Renal pelvis (tissue), 12 donors: Measurements from ENCODE around the gene RABL2B. TPM values are rescaled to one million over a fixed set of nuclear protein-coding genes. Genes with fewer than 3 reads are reported as not detected.
"Not testable (repeated sequence)": the region's sequence is repeated elsewhere in the genome, so short reads cannot be mapped to it uniquely, and the experiment has no call there.

Source experiments
- DNase-seq: peaks from one replicate; pipeline ENCODE4 v3.0.0-alpha.2; 2013
- long read RNA-seq, 16 experiments: transcript quantifications; one replicate each; lab custom pipeline, GENCODE V29; 2026
- polyA plus RNA-seq, 3 donors: library from polyadenylated mRNA; unstranded; fragments of 120-200 nt; gene quantifications; one replicate each; pipeline ENCODE4 v1.2.1, GENCODE V29; 2013; ENCODE audit not compliant: insufficient read length in 3 of 3

RABL2B gene
- polyA plus RNA-seq = 10 to 100 TPM; 52.5 to 87.3 (median 78.0) TPM
- long read RNA-seq, donor 1, partial matches to known transcripts = 0 of 4 reads
- long read RNA-seq, donor 1, other reads (novel, unspliced or antisense) = 0 of 4 reads
- long read RNA-seq, donor 2, partial matches to known transcripts = 14 of 16 reads
- long read RNA-seq, donor 2, other reads (novel, unspliced or antisense) = 0 of 16 reads
- long read RNA-seq, donor 3, partial matches to known transcripts = 20 of 28 reads
- long read RNA-seq, donor 3, other reads (novel, unspliced or antisense) = 0 of 28 reads
- long read RNA-seq, donor 4, partial matches to known transcripts = 18 of 21 reads
- long read RNA-seq, donor 4, other reads (novel, unspliced or antisense) = 0 of 21 reads
- long read RNA-seq, donor 5, partial matches to known transcripts = 0 of 1 reads
- long read RNA-seq, donor 5, other reads (novel, unspliced or antisense) = 0 of 1 reads
- long read RNA-seq, donor 6, transcript RABL2B-213 (3 exons, 2,498 nt) = major isoform, 5 of 53 reads
- long read RNA-seq, donor 6, partial matches to known transcripts = 7 of 53 reads
- long read RNA-seq, donor 6, other reads (novel, unspliced or antisense) = 36 of 53 reads
- long read RNA-seq, donor 7, partial matches to known transcripts = 0 of 1 reads
- long read RNA-seq, donor 7, other reads (novel, unspliced or antisense) = 0 of 1 reads
- long read RNA-seq, donor 8, partial matches to known transcripts = 5 of 10 reads
- long read RNA-seq, donor 8, other reads (novel, unspliced or antisense) = 0 of 10 reads
- long read RNA-seq, donor 9, partial matches to known transcripts = 0 of 3 reads
- long read RNA-seq, donor 9, other reads (novel, unspliced or antisense) = 0 of 3 reads
- long read RNA-seq, donor 10, partial matches to known transcripts = 55 of 85 reads
- long read RNA-seq, donor 10, other reads (novel, unspliced or antisense) = 27 of 85 reads
- long read RNA-seq, donor 11, partial matches to known transcripts = 0 of 2 reads
- long read RNA-seq, donor 11, other reads (novel, unspliced or antisense) = 0 of 2 reads
- long read RNA-seq, donor 12, partial matches to known transcripts = 0 of 7 reads
- long read RNA-seq, donor 12, other reads (novel, unspliced or antisense) = 0 of 7 reads
- long read RNA-seq, donor 13, partial matches to known transcripts = 17 of 22 reads
- long read RNA-seq, donor 13, other reads (novel, unspliced or antisense) = 0 of 22 reads
- long read RNA-seq, donor 14, partial matches to known transcripts = 22 of 32 reads
- long read RNA-seq, donor 14, other reads (novel, unspliced or antisense) = 0 of 32 reads
- long read RNA-seq, donor 15, partial matches to known transcripts = 34 of 98 reads
- long read RNA-seq, donor 15, other reads (novel, unspliced or antisense) = 61 of 98 reads
- long read RNA-seq, donor 16, partial matches to known transcripts = 75 of 115 reads
- long read RNA-seq, donor 16, other reads (novel, unspliced or antisense) = 34 of 115 reads

- peak; percentile 84 for DNase-seq
Measured at GRCh38 chr22:50783033-50783879, at the start of gene RABL2B. RABL2B (minus strand) TSS chr22:50783636; CDS start chr22:50782294, 1,342 bp downstream.

GRCh38 chr22:50786936-50787335 is 3.5 kb upstream of the RABL2B start:
- not testable (repeated sequence) for DNase-seq

- not testable (repeated sequence) for DNase-seq
Measured at GRCh38 chr22:50785289-50785688, 1.9 kb upstream of the RABL2B start.

- DNase-seq = not testable (repeated sequence)
Measured at GRCh38 chr22:50783880-50784276, 442 bp upstream of the RABL2B start.

GRCh38 chr22:50782253-50782652 is 1.2 kb downstream of the RABL2B start:
- DNase-seq = not testable (repeated sequence)

- DNase-seq = not testable (repeated sequence)
Measured at GRCh38 chr22:50780244-50780643, 3.2 kb downstream of the RABL2B start.

- DNase-seq = not testable (repeated sequence)
Measured at GRCh38 chr22:50777631-50778030, 5.8 kb downstream of the RABL2B start.

GRCh38 chr22:50775132-50775531 is 8.3 kb downstream of the RABL2B start:
- peak; percentile 69 for DNase-seq

- not testable (repeated sequence) for DNase-seq
Measured at GRCh38 chr22:50764288-50764687, 19.1 kb downstream of the RABL2B start.

GRCh38 chr22:50761829-50762228 is 21.6 kb downstream of the RABL2B start:
- not testable (repeated sequence) for DNase-seq

- not testable (repeated sequence) for DNase-seq
Measured at GRCh38 chr22:50759597-50760341, 23.7 kb downstream of the RABL2B start.

- DNase-seq = not testable (repeated sequence)
Measured at GRCh38 chr22:50756949-50757491, 26.4 kb downstream of the RABL2B start.

GRCh38 chr22:50756406-50756805 is 27.0 kb downstream of the RABL2B start:
- not testable (repeated sequence) for DNase-seq

- DNase-seq = not testable (repeated sequence)
Measured at GRCh38 chr22:50755251-50755650, 28.2 kb downstream of the RABL2B start.

GRCh38 chr22:50749302-50750074 is 33.9 kb downstream of the RABL2B start:
- DNase-seq = not testable (repeated sequence)

GRCh38 chr22:50748630-50749029 is 34.8 kb downstream of the RABL2B start:
- DNase-seq = not testable (repeated sequence)

- DNase-seq = not testable (repeated sequence)
Measured at GRCh38 chr22:50747521-50747920, 35.9 kb downstream of the RABL2B start.

GRCh38 chr22:50744424-50744823 is 39.0 kb downstream of the RABL2B start:
- DNase-seq = not testable (repeated sequence)
